GM21576 (cell line): ENCODE measurements around the gene FCHSD1.

Experiments
- ATAC-seq: cut with Tn5 transposase; IDR thresholded peaks from one replicate; pipeline ENCODE4 v1.9.1; 2021; ENCODE audit warnings: mild to moderate bottlenecking, moderate library complexity; ENCODE audit not compliant: unreplicated experiment

The FCHSD1 gene

DNA sequence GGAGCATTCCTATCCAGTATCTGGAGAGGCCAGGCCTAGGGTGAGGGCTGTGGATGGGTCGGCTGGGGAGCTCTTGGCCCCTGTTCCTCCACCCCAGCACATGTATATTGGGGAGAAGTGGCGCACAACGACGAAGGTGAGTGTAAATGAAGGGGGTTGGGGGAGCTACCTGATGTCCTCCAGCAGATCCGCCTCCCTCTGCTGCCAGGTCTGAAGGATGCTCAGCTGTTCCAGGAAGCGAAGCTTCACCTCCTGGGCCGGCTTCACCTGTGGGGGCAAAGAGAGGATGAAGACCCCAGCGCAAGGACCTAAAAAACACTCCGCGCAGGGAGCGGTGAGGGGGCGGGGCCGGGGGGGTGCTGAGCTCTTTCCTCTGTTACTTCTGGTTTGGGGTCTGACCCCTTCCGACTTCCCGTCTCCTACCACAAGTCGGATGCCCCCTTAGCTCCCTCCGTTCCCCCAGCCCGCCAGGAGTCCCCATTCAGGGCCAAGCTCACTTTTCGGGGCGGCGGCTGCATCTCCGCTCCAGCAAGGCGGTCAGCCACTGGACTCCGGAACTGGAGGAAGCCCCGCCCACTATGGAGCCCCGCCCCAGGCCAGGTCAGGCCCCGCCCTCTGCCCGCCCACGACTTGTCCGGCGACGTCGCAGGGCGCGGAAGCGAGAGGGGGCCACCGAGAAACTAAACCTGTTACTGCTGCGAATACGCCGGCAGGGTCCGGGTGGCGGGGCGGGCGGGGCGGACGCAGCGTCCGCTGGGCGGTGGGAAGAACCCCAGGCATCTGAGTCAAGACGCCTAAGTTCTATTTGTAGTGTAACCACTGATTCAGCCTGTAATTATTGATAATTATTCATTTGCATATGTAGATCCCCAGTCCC lies at the start of gene FCHSD1:
FCHSD1 (minus strand) TSS at position 568 of the 877 bp plus-strand sequence; CDS start at position 518, 50 bp downstream.
- ATAC-seq = peak; percentile 95

DNA sequence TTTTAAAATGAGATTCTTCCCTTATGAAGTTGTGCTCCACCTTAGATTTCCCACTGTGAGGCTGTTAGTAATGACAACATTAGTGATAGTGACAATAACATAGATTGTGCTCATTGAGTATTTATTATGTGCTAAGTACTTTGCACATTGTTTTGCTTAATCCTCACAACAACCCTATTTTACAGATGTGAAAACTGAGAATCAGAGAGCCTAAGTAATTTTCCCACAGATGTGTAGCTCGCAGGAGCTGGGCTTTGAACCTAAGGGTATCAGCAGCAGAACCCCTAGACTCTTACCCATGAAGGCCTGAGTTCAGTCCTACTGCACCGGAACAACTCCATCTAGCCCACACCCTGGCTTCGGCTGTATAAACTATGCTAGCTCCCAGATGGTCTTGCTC lies 46.4 kb upstream of the FCHSD1 start:
- ATAC-seq = no peak

DNA sequence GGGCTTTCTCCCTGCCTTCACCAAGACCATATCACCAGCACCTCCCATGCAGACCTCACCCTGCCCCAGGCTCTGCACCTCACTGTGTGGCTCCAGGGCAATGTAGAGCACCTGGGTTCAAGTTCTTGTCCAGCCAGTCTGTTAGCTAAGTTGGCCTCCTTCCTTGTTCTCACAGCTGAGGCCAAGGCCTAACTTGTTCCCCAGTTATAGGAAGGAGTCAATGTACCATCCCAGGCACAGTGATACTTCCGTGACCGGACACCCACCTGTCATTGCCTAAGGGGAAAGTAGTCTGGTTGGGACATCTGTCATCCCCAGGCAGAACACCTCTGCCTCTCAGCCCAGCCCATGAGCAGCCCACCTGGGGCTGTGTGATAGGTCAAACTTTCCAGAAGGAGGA lies 45.2 kb upstream of the FCHSD1 start:
- no peak for ATAC-seq

DNA sequence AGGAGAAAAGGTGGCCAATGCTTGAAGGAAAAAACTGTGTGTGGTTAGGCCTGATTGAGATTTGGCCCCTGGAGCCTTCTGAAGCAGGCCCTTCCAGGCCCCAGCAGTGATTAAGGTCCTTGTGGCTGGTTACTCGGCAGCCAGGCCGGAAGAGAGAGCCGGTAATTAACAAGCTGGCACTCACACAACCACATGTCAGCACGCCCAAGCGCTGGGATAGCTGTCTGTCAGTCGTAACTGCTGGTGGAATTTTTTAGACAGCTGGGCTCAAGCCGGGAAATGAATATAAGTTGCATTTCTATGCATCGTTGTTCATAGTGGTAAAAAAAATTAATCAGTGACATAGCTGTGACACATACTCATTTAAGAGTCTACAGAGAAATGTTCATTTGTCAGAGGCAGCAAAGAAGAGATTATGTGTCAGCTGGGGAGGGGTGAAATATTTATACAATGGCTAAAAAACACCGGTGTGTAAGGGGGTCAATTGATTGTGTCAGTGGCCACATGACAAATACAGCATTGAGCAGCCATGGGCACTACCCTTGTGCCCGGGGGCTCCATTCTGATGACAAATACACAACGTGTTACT lies 44.5 kb upstream of the FCHSD1 start:
- no peak for ATAC-seq

GRCh38 chr5:141694479-141694878 lies 43.3 kb upstream of the FCHSD1 start:
- no peak for ATAC-seq

DNA sequence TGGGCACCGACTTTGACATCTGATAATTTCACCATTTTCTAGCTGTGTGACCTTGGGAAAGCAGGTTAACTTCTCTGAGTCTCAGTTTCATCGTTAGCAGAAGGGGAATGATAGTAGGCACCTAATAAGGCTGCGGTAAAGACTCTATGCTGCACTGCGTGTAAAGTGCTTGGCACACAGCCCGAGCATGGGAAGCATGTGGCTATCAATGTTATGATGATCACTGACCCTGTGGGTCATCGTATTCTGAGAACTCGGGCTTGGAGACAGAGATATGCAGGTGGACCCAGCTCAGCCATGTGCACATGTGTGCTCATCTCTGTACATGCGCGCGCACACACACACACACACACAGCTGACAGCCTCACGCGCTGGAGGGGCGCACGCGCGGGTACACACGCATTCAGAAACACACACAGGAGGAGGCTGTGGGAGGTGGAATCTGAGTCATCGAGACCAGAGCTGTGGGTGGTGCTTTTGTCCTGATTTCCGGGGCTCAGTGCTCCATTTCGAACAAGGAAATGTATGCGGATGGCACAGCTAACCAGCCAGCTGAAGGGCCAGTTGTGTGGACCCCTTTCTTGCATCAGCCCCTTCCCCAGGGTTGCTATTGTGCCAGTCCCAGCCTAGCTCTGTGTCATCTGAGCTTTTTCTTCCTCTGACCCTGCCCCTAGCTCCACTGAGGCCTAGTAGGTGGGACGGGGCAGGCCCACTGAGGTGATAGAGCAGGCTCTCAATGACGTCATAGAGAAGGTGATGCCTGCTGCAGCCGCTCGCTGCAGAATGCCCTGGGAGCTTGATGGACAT lies 41.9 kb upstream of the FCHSD1 start:
- no peak for ATAC-seq

- ATAC-seq = no peak
Measured at GRCh38 chr5:141692533-141692888, 41.3 kb upstream of the FCHSD1 start.

- ATAC-seq = peak; percentile 91
Measured at GRCh38 chr5:141691867-141692532, 40.8 kb upstream of the FCHSD1 start.

DNA sequence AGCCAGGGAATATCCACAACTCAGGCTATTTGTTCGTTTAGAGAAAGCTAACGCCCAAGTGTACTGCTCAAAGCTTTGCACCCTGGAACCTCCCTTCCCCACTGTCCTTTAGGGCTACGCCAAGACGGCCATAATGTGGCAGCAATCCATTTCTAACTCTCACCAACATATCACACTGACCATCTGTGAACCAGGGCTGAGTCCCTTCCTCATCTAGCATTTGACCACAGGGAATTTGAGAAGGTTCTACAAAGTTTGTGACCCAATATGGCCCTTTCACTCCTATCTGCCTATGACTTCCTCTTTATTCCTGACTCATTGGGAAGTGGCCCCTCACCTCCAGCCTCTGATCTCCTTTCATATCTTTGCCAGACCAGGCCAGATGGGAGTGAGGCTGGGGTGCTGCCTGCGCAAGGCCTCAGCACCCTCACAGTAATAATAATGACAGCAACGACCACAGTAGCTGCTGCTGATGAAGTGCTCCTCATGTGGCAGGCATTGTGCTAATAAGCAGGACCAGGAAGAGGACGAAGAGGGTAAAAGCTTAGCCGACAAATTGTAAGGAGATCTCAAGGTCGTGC lies 40.2 kb upstream of the FCHSD1 start:
- no peak for ATAC-seq

DNA sequence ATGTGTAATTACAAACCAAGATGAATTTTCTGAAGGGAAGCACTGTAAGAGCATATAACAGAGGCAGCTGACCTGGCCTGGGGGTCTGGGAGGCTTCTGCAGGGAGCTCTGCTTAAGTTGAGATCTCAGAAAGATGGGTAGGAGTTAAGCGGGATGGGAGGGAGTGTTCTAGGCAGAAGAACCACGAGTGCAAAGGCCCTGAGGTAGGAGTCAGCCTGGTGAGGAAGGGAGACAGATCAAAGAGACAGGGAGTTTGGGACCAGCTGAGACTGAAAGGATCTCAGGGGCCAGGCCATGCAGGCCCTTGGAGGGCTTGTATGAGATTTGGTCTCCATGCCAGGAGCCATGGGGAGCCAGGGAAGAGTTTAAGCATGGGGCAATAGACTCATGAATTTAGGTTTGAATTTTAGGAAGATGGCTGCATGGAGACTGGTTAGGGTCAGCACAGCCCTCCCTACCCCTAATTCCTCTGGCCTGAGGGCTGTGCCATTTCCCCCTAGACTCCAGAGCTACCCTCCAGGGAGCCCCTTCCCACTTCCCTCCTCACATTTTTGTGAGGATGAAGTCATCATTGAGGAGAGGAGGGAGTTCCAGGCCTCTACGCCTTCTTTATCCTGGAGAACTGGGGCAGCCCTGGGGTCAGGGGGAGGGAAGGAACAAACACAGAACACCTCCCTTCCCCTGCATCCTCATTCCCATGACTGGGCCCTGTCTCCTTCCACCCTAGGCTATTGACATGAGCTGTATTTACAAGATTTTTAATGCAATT lies 35.6 kb upstream of the FCHSD1 start:
- ATAC-seq = no peak

- no peak for ATAC-seq
Measured at GRCh38 chr5:141685591-141685990, 34.4 kb upstream of the FCHSD1 start.

GRCh38 chr5:141683596-141684141 lies 32.5 kb upstream of the FCHSD1 start:
- ATAC-seq = no peak

GRCh38 chr5:141681695-141682641 lies 30.8 kb upstream of the FCHSD1 start, which contains the start of gene ARAP3:
Gene ARAP3, minus strand, starts transcription at chr5:141682230. Its CDS starts 1,744 bp downstream, at chr5:141680486.
- ATAC-seq = no peak

- no peak for ATAC-seq
Measured at GRCh38 chr5:141681295-141681694, 30.1 kb upstream of the FCHSD1 start.

GRCh38 chr5:141680751-141681201 lies 29.6 kb upstream of the FCHSD1 start:
- ATAC-seq = no peak

DNA sequence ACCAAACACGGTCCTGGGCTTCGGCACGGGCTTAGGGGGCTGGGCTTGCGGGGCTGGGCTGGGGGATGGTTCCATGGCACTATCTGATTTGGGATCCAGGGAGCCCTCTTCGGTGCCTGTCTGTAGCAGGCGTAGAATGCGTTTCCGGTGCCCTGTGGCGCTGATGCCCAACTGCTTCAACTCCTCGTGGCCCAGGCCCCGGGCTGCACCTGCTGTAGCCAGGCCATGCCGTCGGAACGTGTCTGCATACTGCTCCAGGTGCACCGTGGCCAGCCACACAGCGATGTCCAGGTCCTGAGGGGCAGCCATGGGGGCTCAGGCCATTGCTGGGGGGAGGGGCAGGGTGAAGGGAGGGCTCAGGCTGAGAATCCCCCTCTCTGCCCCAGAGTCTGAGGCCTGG lies 29.0 kb upstream of the FCHSD1 start:
- no peak for ATAC-seq

- ATAC-seq = no peak
Measured at GRCh38 chr5:141677415-141677814, 26.2 kb upstream of the FCHSD1 start.

DNA sequence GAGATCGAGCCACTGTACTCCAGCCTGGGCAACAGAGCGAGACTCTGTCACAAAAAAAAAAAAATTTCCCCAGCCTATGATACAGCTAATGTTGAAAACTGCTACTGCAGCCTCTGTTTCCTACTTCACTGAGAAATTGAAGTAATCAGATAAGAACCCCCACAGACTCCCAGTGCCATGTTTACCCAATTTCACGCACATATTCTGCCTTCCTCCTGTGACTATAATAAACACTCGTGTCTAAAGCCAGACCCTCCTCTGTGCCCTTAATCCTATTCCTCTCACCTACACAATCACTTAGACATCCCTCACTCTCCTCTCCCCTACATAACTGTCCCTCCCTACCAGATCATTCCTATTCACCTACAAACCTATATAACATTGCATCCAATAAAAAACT lies 24.5 kb upstream of the FCHSD1 start:
- no peak for ATAC-seq
